HepG2 (cell line): ENCODE results near the gene CHCHD6. TPM values are rescaled to one million over a fixed set of nuclear protein-coding genes. Genes with fewer than 3 reads are reported as not detected.

Experiments used
- CSRNP2 ChIP-seq: sonication (generic); formaldehyde crosslinking; conservative IDR thresholded peaks from 2 replicates; pipeline ENCODE4 v1.8.0; 2022; ENCODE audit warnings: low read depth, missing genetic modification reagents
- GABPB1 ChIP-seq: IDR thresholded peaks from 2 replicates; pipeline ENCODE4 v1.6.1; 2016; ENCODE audit warnings: mild to moderate bottlenecking, missing genetic modification reagents, moderate library complexity, missing compliant biosample characterization
- SIX4 ChIP-seq: sonication (generic); formaldehyde crosslinking; IDR thresholded peaks from 2 replicates; pipeline ENCODE4 v1.4.0; 2020; ENCODE audit warnings: missing genetic modification reagents
- THAP9 ChIP-seq: sonication (generic); formaldehyde crosslinking; IDR thresholded peaks from 2 replicates; pipeline ENCODE4; 2020; ENCODE audit warnings: missing genetic modification reagents, mild to moderate bottlenecking, borderline replicate concordance
- ZBTB40 ChIP-seq, 2 experiments: fragments of 450-650 bp in 1 of 2; sonication (generic) in 1 of 2; formaldehyde crosslinking in 1 of 2; IDR thresholded peaks; 2 replicates each; pipeline versions ENCODE4 v1.6.1 to v1.8.0; 2016 to 2022; ENCODE audit warnings: antibody characterized with exemption in 1 of 2, mild to moderate bottlenecking in 1 of 2, missing genetic modification reagents in 1 of 2
- ZBTB49 ChIP-seq: sonication (generic); formaldehyde crosslinking; IDR thresholded peaks from 2 replicates; pipeline ENCODE4 v1.4.0; 2020; ENCODE audit warnings: missing genetic modification reagents, borderline replicate concordance
- ZC3H4 ChIP-seq: sonication (generic); formaldehyde crosslinking; IDR thresholded peaks from 2 replicates; pipeline ENCODE4 v1.4.0; 2020; ENCODE audit warnings: missing genetic modification reagents, borderline replicate concordance
- ZNF292 ChIP-seq: sonication (generic); formaldehyde crosslinking; IDR thresholded peaks from 2 replicates; pipeline ENCODE4 v1.8.1; 2022; ENCODE audit warnings: mild to moderate bottlenecking, low read depth, missing genetic modification reagents, borderline replicate concordance
- ZNF430 ChIP-seq: sonication (generic); formaldehyde crosslinking; IDR thresholded peaks from 2 replicates; pipeline ENCODE4 v1.9.0; 2021; ENCODE audit warnings: mild to moderate bottlenecking, missing genetic modification reagents
- ZNF546 ChIP-seq: sonication (generic); formaldehyde crosslinking; conservative IDR thresholded peaks from 2 replicates; pipeline ENCODE4 v1.8.1; 2023; ENCODE audit warnings: mild to moderate bottlenecking, missing genetic modification reagents
- ZNF619 ChIP-seq: sonication (generic); formaldehyde crosslinking; IDR thresholded peaks from 2 replicates; pipeline ENCODE4 v1.4.0; 2020; ENCODE audit warnings: mild to moderate bottlenecking, missing genetic modification reagents
- polyA plus RNA-seq, 8 experiments: library from polyadenylated mRNA; depleted of rRNA in 3 of 8; stranded (reverse) in 7 of 8; unstranded in 1 of 8; fragments of >200 nt; fragmentation: Illumina TruSeq in 4 of 8; extraction: Trizol in 4 of 8; gene quantifications; 2 replicates each; pipeline versions ENCODE4 v1.2.1 to v1.2.3, GENCODE V29; 2011 to 2016; ENCODE audit warnings: low read depth in 4 of 8, missing spikeins in 1 of 8, mixed read lengths in 1 of 8; ENCODE audit not compliant: insufficient read depth in 1 of 8
- total RNA-seq, 5 experiments: library from RNA; depleted of rRNA; stranded (reverse); fragments of >200 nt; fragmentation: Illumina TruSeq; extraction: Trizol; gene quantifications; 2 replicates each; pipeline ENCODE4 v1.2.3, GENCODE V29; 2016; ENCODE audit warnings: low read depth in 1 of 5

The CHCHD6 gene
- total and polyA plus RNA-seq, 2 of the 13 experiments (the other 11 are each of a cell fraction or from before 2014, with no cell fraction given), result 20.3 to 20.8 TPM

GRCh38 chr3:126654571-126655383 is 49.3 kb upstream of the CHCHD6 start, which contains the start of gene TXNRD3 (continued):
- no peak for TF ChIP-seq ZBTB40 (IDR thresholded peaks at IDR 0.05)
- TF ChIP-seq ZBTB40 (CRISPR knock-in tag; IDR thresholded peaks at IDR 0.05), result no peak; the same call in 1 of the 2 replicates
- peak; percentile 81 for TF ChIP-seq ZNF430
- TF ChIP-seq ZNF292 (CRISPR knock-in tag), result no peak
- no peak for TF ChIP-seq SIX4 (CRISPR knock-in tag)
- peak; percentile 72; the same call in 1 of the 2 replicates for TF ChIP-seq ZNF546 (CRISPR knock-in tag)
- no peak for TF ChIP-seq ZBTB49 (CRISPR knock-in tag)
- TF ChIP-seq ZNF619 (CRISPR knock-in tag), result no peak
- no peak for TF ChIP-seq THAP9 (CRISPR knock-in tag)
- peak; percentile 44; the same call in 1 of the 2 replicates for TF ChIP-seq GABPB1
- TF ChIP-seq CSRNP2 (CRISPR knock-in tag), result 0 out of 2 replicates have a peak, but pooled peaks have one; percentile 48
- no peak for TF ChIP-seq ZC3H4 (CRISPR knock-in tag)
